22Rv1 (cell line): ENCODE data around the gene SRSF10.

Source experiments
- CTCF ChIP-seq: fragments of 450-650 bp; IDR thresholded peaks from 2 replicates; pipeline ENCODE4 v1.5.1; 2017; ENCODE audit warnings: mild to moderate bottlenecking
- ZFX ChIP-seq: fragments of 450-650 bp; IDR thresholded peaks from 2 replicates; pipeline ENCODE4 v1.6.1; 2017; ENCODE audit warnings: antibody characterized with exemption, borderline replicate concordance

GRCh38 chr1:23959461-23960290 is 20.5 kb downstream of the SRSF10 start, which contains the start of gene PNRC2:
- TF ChIP-seq CTCF (no peak), ZFX (no peak)
